OCI-LY1 (cell line): ENCODE measurements around the gene GRIK3.

Experiments
- H2AFZ ChIP-seq: fragments of 200-600 bp; sonication (generic), shearing (Covaris generic); 2 replicates; pipeline ENCODE4 v1.6.0; 2014; ENCODE audit warnings: antibody characterized with exemption, mild to moderate bottlenecking, low read length
- H3F3A ChIP-seq: fragments of 200-600 bp; sonication (generic), shearing (Covaris generic); 2 replicates; pipeline ENCODE4 v1.6.0; 2014; ENCODE audit warnings: mild to moderate bottlenecking, antibody characterized with exemption, low read length, moderate library complexity; ENCODE audit not compliant: insufficient read depth
- H3K27ac ChIP-seq: fragments of 200-600 bp; sonication (generic); 2 replicates; pipeline ENCODE4 v1.5.1; 2014; ENCODE audit warnings: low read length, mixed run types, mild to moderate bottlenecking, low read depth; ENCODE audit not compliant: poor library complexity, severe bottlenecking
- H3K27me3 ChIP-seq: fragments of 200-600 bp; sonication (generic); 2 replicates; pipeline ENCODE4 v1.6.0; 2014; ENCODE audit warnings: antibody characterized with exemption, mild to moderate bottlenecking, low read length, moderate library complexity; ENCODE audit not compliant: insufficient read depth
- H3K36me3 ChIP-seq: fragments of 200-600 bp; sonication (generic); 2 replicates; pipeline ENCODE4 v1.6.1; 2014; ENCODE audit warnings: mild to moderate bottlenecking, antibody characterized with exemption, low read length, moderate library complexity, mixed read lengths; ENCODE audit not compliant: insufficient read depth
- H3K4me1 ChIP-seq: fragments of 200-600 bp; sonication (generic); 2 replicates; pipeline ENCODE4 v1.5.1; 2014; ENCODE audit warnings: mild to moderate bottlenecking, low read length, moderate library complexity; ENCODE audit not compliant: insufficient read depth, severe bottlenecking
- H3K4me2 ChIP-seq: fragments of 200-600 bp; sonication (generic), shearing (Covaris generic); 2 replicates; pipeline ENCODE4 v1.6.1; 2014; ENCODE audit warnings: low read length
- H3K4me3 ChIP-seq: fragments of 200-600 bp; sonication (generic); 2 replicates; pipeline ENCODE4 v1.5.1; 2014; ENCODE audit warnings: low read length, low read depth, mild to moderate bottlenecking, mixed read lengths; ENCODE audit not compliant: poor library complexity, severe bottlenecking
- H3K79me2 ChIP-seq: fragments of 200-600 bp; shearing (Covaris generic); 2 replicates; pipeline ENCODE4 v1.6.1; 2016; ENCODE audit warnings: mixed run types, low read length, mixed read lengths; ENCODE audit not compliant: insufficient read depth
- H3K9ac ChIP-seq: fragments of 200-600 bp; sonication (generic), shearing (Covaris generic); 2 replicates; pipeline ENCODE4 v1.6.1; 2014; ENCODE audit warnings: mild to moderate bottlenecking, low read length, mixed read lengths
- H3K9me2 ChIP-seq: fragments of 200-600 bp; sonication (generic), shearing (Covaris generic); 2 replicates; pipeline ENCODE4 v1.6.1; 2014; ENCODE audit warnings: low read depth, mild to moderate bottlenecking, low read length, mixed read lengths
- H3K9me3 ChIP-seq: fragments of 200-600 bp; shearing (Covaris generic); 2 replicates; pipeline ENCODE4 v1.6.1; 2014; ENCODE audit warnings: low read length, mixed read lengths
- H4K20me1 ChIP-seq: fragments of 200-600 bp; sonication (generic), shearing (Covaris generic); 2 replicates; pipeline ENCODE4 v1.6.0; 2016; ENCODE audit warnings: mild to moderate bottlenecking, low read length; ENCODE audit not compliant: insufficient read depth
- EZH2 ChIP-seq: fragments of 200-600 bp; sonication (generic), shearing (Covaris generic); IDR thresholded peaks from 2 replicates; pipeline ENCODE4 v1.8.0; 2017; ENCODE audit warnings: borderline replicate concordance, mixed run types, mild to moderate bottlenecking, antibody characterized with exemption, low read length, moderate library complexity, mixed read lengths
- TF ChIP-seq, protein P1 (sequence below): fragments of 200-600 bp; sonication (generic), shearing (Covaris generic); IDR thresholded peaks from 2 replicates; pipeline ENCODE4 v1.5.1; 2017; ENCODE audit warnings: mild to moderate bottlenecking, antibody characterized with exemption, low read length, moderate library complexity, mixed read lengths

The GRIK3 gene

DNA sequence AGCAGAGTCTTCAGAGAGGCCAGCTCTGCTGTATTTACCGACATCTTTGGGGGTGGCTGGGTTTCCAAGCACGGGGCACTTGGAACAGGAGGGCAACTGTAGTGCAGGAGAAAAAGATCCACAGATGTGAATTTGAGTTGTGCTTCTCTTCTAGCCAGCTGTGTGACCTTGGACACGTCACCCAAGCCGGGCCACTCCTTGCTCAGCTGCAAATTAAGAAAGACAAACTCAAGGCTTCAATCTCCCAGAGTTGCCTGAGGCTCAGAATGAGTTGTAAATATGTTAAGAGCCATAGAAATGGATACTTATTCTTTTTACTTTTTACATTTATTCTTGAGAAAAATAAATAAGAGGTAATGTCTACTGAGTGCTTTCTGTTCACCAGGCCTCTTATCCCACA, 24.3 kb downstream of the GRIK3 start:
- Histone ChIP-seq H3K27ac (no peak overlapping the region), H4K20me1 (no peaks in the 10 kb centered on the region), H3K4me3 (no peak overlapping the region), H3F3A (no peaks in the 10 kb centered on the region), H2AFZ (no peak overlapping the region), H3K9me2 (no peaks in the 10 kb centered on the region), H3K9ac (no peak overlapping the region), H3K4me1 (no peaks in the 10 kb centered on the region), H3K36me3 (no peaks in the 10 kb centered on the region), H3K79me2 (no peaks in the 10 kb centered on the region), H3K9me3 (no peaks in the 10 kb centered on the region), H3K27me3 (peaks cover 3% of the 10 kb centered on the region; the same call in 1 of the 2 replicates), H3K4me2 (no peak overlapping the region)
- TF ChIP-seq, protein P1, sequence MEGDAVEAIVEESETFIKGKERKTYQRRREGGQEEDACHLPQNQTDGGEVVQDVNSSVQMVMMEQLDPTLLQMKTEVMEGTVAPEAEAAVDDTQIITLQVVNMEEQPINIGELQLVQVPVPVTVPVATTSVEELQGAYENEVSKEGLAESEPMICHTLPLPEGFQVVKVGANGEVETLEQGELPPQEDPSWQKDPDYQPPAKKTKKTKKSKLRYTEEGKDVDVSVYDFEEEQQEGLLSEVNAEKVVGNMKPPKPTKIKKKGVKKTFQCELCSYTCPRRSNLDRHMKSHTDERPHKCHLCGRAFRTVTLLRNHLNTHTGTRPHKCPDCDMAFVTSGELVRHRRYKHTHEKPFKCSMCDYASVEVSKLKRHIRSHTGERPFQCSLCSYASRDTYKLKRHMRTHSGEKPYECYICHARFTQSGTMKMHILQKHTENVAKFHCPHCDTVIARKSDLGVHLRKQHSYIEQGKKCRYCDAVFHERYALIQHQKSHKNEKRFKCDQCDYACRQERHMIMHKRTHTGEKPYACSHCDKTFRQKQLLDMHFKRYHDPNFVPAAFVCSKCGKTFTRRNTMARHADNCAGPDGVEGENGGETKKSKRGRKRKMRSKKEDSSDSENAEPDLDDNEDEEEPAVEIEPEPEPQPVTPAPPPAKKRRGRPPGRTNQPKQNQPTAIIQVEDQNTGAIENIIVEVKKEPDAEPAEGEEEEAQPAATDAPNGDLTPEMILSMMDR: no peak
- no peak for TF ChIP-seq EZH2

DNA sequence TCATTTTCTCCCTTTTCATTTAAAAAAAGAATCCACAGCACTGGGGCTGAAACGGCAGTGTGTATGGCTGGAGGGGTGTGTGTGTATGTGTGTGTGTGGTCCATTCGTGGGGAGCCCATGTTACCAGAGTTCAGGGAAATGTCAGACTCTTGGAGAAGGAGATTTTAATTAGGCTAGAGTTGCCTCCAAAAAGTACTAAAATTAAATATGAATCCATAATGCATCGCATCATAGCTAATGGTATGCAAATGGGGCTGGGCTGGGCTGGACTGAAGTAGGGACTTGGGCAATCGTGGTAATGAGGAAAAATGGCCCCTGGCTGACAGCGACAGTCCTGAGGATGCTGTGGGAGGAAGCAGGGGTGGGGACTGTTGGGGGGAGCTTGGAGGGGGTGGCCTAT, 24.8 kb downstream of the GRIK3 start:
- no peak overlapping the region for H3K4me3 ChIP-seq
- H3F3A ChIP-seq: no peaks in the 10 kb centered on the region
- no peaks in the 10 kb centered on the region for H3K36me3 ChIP-seq
- H4K20me1 ChIP-seq: no peaks in the 10 kb centered on the region
- H2AFZ ChIP-seq: no peak overlapping the region
- H3K9ac ChIP-seq: no peak overlapping the region
- no peaks in the 10 kb centered on the region for H3K9me3 ChIP-seq
- H3K4me2 ChIP-seq: no peak overlapping the region
- no peaks in the 10 kb centered on the region for H3K4me1 ChIP-seq
- H3K79me2 ChIP-seq: no peaks in the 10 kb centered on the region
- H3K27ac ChIP-seq: no peak overlapping the region
- TF ChIP-seq, protein P1: no peak
- TF ChIP-seq EZH2: no peak
- peaks cover 3% of the 10 kb centered on the region; the same call in 1 of the 2 replicates for H3K27me3 ChIP-seq
- no peaks in the 10 kb centered on the region for H3K9me2 ChIP-seq

DNA sequence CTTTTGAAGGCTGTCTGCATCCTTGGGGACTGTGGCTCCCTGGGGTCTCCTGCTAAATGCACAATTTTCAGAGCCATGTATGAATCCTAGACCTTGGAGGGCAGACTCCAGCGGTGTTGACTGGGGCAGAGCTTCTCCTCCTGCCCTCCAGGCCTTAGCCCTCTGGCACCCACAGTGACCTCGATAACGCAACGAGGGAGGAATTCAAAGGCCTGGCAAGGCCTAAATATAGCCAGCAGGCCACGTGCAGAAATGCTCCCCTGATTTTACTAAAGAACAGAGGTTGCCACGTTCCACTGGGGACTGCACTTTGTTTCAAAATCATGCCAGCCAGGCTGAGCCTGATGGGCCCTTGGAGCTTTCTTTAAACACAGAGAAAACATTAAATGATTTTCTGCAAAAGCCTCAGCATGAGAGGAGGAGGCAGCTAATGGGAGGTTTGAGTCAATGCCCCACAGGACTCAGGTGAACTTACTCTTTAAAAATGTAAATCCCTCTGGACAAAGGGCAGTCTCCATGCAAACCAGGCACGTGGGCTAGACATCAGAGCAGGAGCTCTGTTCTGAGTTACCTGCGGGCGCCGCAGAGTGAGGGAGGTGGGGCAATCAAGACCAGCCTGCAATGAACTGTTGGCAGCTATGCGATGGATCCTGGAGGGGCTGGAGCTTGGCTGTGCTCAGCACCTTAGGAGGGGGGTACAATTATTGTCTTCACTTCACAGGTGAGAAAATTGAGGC, 28.0 kb downstream of the GRIK3 start:
- no peak overlapping the region for H3K4me2 ChIP-seq
- TF ChIP-seq, protein P1: no peak
- no peak for TF ChIP-seq EZH2
- no peaks in the 10 kb centered on the region for H3K9me3 ChIP-seq
- no peaks in the 10 kb centered on the region for H3K36me3 ChIP-seq
- peaks cover 3% of the 10 kb centered on the region; the same call in 1 of the 2 replicates for H3K27me3 ChIP-seq
- no peaks in the 10 kb centered on the region for H3K79me2 ChIP-seq
- no peak overlapping the region for H3K27ac ChIP-seq
- H3K9ac ChIP-seq: no peak overlapping the region
- no peaks in the 10 kb centered on the region for H4K20me1 ChIP-seq
- no peaks in the 10 kb centered on the region for H3K9me2 ChIP-seq
- H3K4me1 ChIP-seq: no peaks in the 10 kb centered on the region
- H3K4me3 ChIP-seq: no peak overlapping the region
- H2AFZ ChIP-seq: no peak overlapping the region
- no peaks in the 10 kb centered on the region for H3F3A ChIP-seq
